T-helper 1 cell treated with Interleukin-12 subunit alpha and Interleukin-12 subunit beta and Interleukin-4 antibody, amounts not matched to agents 30 μg/mL and 1 μg/mL, for 36 hours (primary cell): ENCODE measurements around the gene IGSF3.

Source experiments
- H3K27ac Mint-ChIP-seq: one replicate; pipeline ENCODE4 v1.8.0; 2021; ENCODE audit warnings: mild to moderate bottlenecking, mixed read lengths
- H3K27me3 Mint-ChIP-seq: one replicate; pipeline ENCODE4 v1.8.0; 2021; ENCODE audit warnings: low read depth, mixed read lengths
- H3K36me3 Mint-ChIP-seq: one replicate; pipeline ENCODE4 v1.8.0; 2021; ENCODE audit warnings: low read depth, mixed read lengths
- H3K4me1 Mint-ChIP-seq: one replicate; pipeline ENCODE4 v1.8.0; 2021; ENCODE audit warnings: low read depth, mixed read lengths
- H3K4me3 Mint-ChIP-seq: one replicate; pipeline ENCODE4 v1.8.0; 2021; ENCODE audit warnings: mild to moderate bottlenecking, moderate library complexity, mixed read lengths
- H3K9me3 Mint-ChIP-seq: one replicate; pipeline ENCODE4 v1.8.0; 2021; ENCODE audit warnings: mixed read lengths

IGSF3 gene

DNA sequence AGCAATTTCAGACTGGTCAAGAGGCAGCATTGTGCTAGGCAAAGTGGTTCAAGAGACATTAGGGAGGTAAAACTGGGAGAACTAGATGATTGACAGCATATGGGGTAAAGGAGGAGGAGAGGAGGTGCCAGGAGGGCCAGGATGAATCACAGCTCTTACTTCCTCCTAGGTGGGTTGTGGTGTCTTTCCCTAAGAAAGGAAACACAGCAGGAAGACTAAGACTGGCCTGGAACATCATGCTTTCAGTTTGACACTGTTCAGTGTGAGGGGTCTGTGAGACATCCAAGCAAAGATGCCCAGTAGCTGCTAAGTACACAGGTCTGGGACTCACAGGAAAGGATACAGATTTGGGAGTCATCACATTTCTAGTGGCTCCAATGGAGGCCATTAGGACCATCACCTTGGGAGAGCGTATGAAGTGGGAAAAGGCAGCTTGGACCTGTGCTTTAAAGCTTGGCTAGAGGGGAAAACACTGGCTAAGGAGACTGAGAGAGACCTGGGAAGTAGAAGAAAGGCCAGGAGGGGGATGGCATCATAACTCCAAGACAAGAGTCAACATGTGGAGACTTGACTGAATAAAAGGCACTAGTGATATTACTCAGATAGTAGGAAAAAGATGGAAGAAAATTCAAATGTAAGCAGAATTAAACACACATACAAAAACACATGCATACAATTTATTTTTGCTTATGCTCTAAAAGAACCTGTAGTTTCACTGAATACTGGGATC, 114.0 kb downstream of the IGSF3 start:
- peaks cover 68% of the 10 kb centered on the region for H3K4me1 Mint-ChIP-seq
- H3K36me3 Mint-ChIP-seq, result peaks cover 32% of the 10 kb centered on the region
- no peaks in the 10 kb centered on the region for H3K9me3 Mint-ChIP-seq
- no peak overlapping the region for H3K4me3 Mint-ChIP-seq
- no peaks in the 10 kb centered on the region for H3K27me3 Mint-ChIP-seq
- no peak overlapping the region for H3K27ac Mint-ChIP-seq

DNA sequence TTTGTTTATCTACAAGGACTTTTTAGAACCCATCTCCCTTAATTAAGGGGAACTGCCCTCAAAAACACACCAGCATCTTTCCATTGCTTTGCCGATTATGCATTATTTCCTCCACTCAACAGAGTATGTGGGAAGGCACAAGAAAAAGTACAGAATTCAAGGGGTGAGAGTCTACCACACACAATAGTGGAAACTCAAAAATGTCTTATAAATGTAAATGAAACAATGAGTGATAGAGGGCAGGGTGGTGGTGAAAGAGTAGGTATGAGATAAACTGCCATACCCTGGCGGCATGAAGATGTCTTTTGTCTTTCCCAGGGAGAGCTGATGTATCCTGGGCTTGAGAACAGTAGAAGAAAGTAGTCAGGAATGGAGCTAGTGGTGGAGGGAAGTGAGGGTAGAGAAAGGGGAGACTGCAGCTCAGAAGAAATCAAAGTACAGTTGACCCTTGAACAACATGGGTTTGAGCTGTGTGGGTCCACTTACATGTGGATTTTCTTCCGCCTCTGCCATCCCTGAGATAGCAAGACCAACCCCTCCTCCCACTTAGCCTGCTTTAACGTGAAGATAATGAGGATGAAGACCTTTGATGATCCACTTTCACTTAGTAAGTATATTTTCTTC, 121.1 kb downstream of the IGSF3 start:
- H3K4me1 Mint-ChIP-seq, result peaks cover 71% of the 10 kb centered on the region
- no peaks in the 10 kb centered on the region for H3K27me3 Mint-ChIP-seq
- peak overlapping the region; percentile 45 for H3K27ac Mint-ChIP-seq
- peaks cover 3% of the 10 kb centered on the region for H3K9me3 Mint-ChIP-seq
- peaks cover 59% of the 10 kb centered on the region for H3K36me3 Mint-ChIP-seq
- peak overlapping the region; percentile 51 for H3K4me3 Mint-ChIP-seq

DNA sequence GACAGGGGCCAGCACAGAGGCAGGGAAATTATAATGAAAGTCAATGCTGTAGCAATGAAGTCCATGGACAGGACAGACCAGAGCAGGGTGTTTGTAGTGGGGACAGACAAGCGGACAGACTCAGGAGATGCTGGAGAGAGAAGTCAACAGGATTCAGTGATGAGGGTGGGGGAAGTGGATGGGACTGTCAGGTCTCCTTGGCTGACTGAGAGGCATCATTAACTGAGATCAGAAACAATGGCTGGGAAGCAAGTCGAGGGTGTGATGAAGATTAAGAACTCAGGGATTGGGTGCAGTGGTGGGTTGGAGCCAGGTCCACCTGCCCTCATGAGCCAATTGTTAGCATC, 122.2 kb downstream of the IGSF3 start:
- peaks cover 3% of the 10 kb centered on the region for H3K9me3 Mint-ChIP-seq
- peaks cover 66% of the 10 kb centered on the region for H3K4me1 Mint-ChIP-seq
- peak overlapping the region; percentile 43 for H3K4me3 Mint-ChIP-seq
- peak overlapping the region; percentile 95 for H3K27ac Mint-ChIP-seq
- peaks cover 57% of the 10 kb centered on the region for H3K36me3 Mint-ChIP-seq
- no peaks in the 10 kb centered on the region for H3K27me3 Mint-ChIP-seq

DNA sequence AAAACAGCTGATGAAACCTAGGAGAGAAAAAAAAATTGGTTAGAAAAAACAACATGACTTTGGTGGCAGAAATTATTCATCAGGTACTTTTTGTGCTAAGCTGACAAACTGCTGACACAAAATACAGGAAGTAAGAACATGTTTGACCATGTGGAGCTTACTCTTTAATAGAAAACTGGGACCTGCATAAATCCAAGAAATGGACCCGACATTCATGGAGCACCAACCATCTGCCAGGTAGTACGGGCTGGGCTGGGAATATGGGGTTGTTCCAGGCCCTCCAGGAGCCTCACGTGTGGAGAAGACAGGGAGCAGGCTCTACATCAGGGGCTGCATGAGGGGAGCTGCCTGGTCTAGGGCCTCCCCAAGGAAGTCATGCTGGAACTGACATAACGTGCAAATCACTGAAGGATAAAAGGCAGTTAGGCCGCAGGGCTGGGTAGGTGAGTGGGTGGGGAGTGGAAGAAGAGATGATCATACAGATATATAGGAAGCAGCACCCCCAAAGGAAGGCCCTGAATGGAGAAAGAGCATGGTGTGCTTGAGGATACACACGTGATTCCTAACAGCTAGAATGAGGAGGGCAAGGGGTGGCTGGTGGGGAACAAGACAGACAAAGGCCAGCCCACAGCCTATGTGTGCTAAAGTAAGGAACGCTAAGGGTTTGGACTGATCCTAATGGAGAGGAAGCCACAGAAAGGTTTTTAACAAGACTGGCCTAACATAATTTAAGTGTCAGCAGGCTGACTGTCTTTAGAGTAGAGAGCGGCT, 122.8 kb downstream of the IGSF3 start:
- peaks cover 60% of the 10 kb centered on the region for H3K36me3 Mint-ChIP-seq
- H3K27ac Mint-ChIP-seq, result peak overlapping the region; percentile 95
- peaks cover 3% of the 10 kb centered on the region for H3K9me3 Mint-ChIP-seq
- H3K4me1 Mint-ChIP-seq, result peaks cover 70% of the 10 kb centered on the region
- H3K4me3 Mint-ChIP-seq, result peak overlapping the region; percentile 43
- H3K27me3 Mint-ChIP-seq, result no peaks in the 10 kb centered on the region

DNA sequence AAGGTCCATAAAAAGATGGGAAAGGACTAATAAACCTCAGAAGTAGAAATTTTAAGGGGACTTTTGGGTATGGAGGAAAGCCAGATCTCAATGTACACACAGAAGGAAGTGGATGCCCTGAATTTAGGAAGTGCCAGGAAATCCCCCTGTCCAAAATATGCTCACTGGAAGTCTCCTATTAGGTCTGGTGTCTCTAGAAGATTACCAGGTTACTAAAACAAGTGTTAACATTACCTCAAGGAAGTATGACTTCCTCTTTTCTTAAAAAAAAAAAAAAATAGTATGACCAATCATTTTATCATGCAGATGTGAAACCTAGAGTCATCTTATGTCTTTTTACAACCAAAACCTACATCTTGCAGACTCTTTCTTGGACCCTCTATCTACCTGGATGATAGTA, 127.4 kb downstream of the IGSF3 start:
- Mint-ChIP-seq H3K4me3 (peak overlapping the region; percentile 43), H3K4me1 (peaks cover 59% of the 10 kb centered on the region), H3K9me3 (no peaks in the 10 kb centered on the region), H3K27me3 (no peaks in the 10 kb centered on the region), H3K36me3 (peaks cover 60% of the 10 kb centered on the region), H3K27ac (peak overlapping the region; percentile 81)

DNA sequence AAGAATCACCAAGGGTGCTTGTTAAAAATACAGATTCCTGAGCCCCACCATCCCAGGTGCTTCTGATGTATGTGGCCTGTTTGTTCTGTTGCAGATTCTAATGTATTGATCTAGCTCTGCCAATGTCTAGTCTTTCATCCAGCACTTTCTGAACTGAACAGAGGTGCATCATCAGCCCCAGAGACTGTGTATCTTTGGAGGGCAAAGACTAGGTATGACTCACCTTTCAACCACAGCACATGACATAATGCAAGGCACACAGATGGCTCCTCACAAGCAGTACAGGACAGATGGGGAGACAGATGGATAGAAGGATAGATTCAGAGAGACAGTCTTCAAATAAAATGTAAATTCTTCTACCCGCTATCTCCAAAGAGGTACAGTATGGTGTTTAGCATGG, 129.0 kb downstream of the IGSF3 start:
- Mint-ChIP-seq H3K27me3 (no peaks in the 10 kb centered on the region), H3K4me3 (peak overlapping the region; percentile 0), H3K27ac (peak overlapping the region; percentile 56), H3K36me3 (peaks cover 59% of the 10 kb centered on the region), H3K9me3 (no peaks in the 10 kb centered on the region), H3K4me1 (peaks cover 50% of the 10 kb centered on the region)

DNA sequence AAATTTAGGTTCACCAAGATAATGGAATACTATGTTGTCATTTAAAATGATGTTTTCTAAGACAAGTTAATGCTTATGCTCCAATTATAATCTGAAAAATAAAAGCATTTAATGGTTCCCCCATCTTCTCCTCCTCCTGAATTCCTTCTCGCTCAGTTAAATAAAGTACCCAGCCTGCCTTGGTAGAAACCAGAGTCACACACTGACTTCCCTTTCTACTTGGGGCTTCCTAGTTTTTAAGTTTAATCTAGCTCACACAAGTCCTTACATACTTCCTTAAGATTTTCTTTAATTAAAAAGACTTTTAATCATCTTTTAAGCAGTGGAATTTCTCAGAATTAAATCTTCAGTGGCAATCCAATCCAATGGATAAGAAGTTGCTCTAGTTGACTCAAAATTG, 129.6 kb downstream of the IGSF3 start:
- H3K27ac Mint-ChIP-seq, result peak overlapping the region; percentile 56
- H3K4me3 Mint-ChIP-seq, result no peak overlapping the region
- H3K36me3 Mint-ChIP-seq, result peaks cover 59% of the 10 kb centered on the region
- no peaks in the 10 kb centered on the region for H3K9me3 Mint-ChIP-seq
- H3K27me3 Mint-ChIP-seq, result no peaks in the 10 kb centered on the region
- H3K4me1 Mint-ChIP-seq, result peaks cover 47% of the 10 kb centered on the region

DNA sequence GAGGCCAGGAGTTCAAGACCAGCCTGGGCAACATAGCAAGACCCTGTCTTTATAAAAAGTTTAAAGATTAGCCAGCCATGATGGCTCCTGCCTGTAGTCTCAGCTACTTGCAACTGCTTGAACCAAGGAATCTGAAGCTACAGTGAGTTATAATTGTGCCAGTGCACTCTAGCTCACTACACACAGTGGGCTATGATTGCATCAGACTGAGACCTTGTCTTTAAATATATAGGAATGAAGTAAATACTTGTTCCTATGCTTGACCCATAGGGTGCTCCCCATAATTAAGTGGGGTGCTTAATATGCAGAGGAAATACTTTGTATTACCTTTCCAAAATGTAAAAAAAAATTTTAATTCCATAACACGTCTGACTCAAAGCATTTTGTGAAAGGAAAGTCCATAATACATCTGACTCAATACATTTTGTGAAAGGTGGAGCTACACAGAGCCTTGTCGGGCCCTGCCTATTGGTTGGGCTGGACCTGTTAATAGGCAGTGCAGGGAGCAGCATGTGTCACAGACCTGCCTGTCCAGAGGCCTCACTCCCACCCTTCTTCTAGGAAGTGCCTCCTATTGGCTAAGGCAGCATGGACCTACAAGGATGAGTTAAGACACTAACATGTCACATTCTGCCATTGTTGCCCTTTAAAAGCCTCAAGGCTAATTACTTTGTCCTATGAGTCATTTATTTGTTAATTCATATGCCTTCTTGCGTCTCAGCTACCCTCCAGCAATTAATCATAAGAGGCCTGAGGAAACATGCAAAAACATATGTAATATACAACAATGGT, 130.3 kb downstream of the IGSF3 start:
- Mint-ChIP-seq H3K4me3 (no peak overlapping the region), H3K27ac (no peak overlapping the region), H3K27me3 (no peaks in the 10 kb centered on the region), H3K9me3 (no peaks in the 10 kb centered on the region), H3K4me1 (peaks cover 43% of the 10 kb centered on the region), H3K36me3 (peaks cover 55% of the 10 kb centered on the region)

DNA sequence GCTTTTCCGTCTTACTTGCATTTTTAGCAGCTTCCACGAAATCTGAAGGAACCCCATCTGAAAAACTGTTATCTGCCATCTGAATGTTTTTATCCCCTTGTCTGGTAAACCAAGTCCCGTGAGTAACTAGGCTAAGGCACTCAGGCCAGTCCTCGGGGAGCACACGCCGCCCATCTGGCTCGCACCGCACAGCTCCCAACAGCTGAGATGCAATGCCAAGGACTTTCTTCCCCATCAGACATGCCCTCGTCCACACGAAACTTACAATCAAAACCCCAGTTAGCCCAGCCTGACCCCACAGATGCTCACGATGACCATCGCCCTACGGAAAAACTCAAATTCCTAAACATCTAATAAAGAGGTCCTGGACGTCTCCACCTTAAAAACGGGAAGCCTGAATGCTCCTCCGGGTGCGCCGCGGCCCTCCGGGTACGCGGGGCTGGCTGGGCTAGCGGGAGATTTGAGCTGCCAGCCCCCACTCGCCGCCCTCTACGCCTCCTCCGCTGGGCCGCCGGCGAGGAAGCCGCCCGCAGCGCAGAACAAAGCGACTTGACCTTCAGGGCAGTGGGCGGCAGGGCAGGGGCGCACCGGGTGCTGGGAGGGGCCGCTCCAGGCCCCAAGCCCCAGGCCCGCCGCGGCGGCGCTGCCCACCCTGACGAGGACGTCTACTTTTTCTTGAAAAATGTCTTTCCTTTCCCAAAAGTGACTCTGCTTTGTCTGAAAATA, 133.4 kb downstream of the IGSF3 start:
- Mint-ChIP-seq H3K36me3 (peaks cover 54% of the 10 kb centered on the region), H3K4me3 (no peak overlapping the region), H3K4me1 (peaks cover 24% of the 10 kb centered on the region), H3K27me3 (no peaks in the 10 kb centered on the region), H3K27ac (no peak overlapping the region), H3K9me3 (no peaks in the 10 kb centered on the region)

DNA sequence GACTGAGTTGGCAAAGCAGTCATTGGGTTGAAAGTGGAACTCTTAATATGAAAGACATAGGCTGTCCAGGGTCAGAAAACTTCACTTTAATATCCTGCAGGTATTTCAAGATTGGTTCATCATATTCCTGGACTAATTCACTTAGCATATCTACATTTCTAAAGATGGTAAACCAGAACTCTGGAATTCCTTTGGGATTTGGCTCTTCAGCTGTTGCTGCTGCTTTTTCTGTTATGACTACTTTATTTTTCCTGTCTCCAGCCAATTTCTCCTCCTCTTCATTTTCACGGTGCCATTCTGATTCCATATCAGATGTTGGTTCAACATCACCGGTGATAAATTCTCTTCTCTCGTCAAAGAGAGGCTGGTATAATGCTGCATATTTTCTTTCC, 134.1 kb downstream of the IGSF3 start:
- Mint-ChIP-seq H3K9me3 (no peaks in the 10 kb centered on the region), H3K4me1 (peaks cover 16% of the 10 kb centered on the region), H3K27me3 (no peaks in the 10 kb centered on the region), H3K36me3 (peaks cover 57% of the 10 kb centered on the region), H3K27ac (no peak overlapping the region), H3K4me3 (no peak overlapping the region)

DNA sequence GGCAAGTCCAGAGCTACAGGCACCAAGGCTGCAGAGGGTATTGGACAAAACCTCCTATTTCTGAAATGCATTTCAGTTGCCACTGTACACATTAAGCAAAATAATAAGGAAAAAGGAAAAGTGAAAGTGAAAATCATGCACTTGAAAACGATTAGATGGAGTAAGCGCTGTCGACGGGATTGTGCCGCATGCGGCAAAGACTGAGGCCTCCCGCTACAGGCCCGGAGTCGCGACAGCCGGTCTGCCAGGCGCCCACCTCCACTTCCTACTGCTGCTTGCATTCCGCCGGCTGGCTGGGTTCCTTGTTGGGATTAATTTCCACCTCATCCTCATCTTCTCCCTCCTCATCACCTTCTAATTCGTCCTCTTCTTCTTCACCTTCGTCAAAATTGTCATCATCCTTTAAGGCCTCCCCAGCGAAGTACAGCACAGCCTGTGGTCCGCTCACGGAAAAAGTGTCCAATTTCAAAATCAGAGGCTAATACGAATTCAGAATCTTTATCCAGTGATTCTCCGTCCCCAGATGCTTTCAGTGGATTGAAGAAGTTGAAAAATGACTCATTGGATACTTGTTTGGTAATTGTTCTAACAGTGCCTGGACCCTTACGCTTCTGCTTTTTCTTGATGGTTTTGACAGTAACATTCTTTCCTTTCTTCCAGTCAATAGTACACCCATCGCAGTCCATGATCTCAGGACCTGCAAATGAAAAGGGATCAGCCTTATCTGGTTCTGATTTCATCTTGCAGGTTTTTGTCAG, 134.7 kb downstream of the IGSF3 start:
- H3K4me3 Mint-ChIP-seq, result no peak overlapping the region
- H3K27me3 Mint-ChIP-seq, result no peaks in the 10 kb centered on the region
- peaks cover 12% of the 10 kb centered on the region for H3K4me1 Mint-ChIP-seq
- H3K36me3 Mint-ChIP-seq, result peaks cover 60% of the 10 kb centered on the region
- H3K27ac Mint-ChIP-seq, result no peak overlapping the region
- H3K9me3 Mint-ChIP-seq, result peaks cover 5% of the 10 kb centered on the region

DNA sequence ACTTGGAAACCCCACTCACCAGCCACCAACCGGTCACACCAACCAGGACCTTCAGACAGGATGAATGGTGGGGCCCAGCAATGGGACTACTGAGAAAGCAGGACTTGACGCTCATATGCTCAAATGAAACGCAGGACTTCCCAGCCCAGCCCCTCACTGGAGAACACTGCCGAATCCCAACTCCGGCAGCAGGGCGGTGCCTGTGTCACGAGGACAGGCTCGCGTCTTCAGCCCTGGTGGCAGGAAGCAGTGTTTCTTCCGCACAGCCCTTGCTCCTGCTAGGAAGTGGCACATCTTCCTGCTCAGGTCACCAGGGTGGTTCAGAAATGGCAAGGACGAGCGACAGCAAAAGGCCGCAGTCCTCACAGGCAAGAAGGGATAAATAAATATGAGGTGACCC, 135.6 kb downstream of the IGSF3 start:
- Mint-ChIP-seq H3K27ac (no peak overlapping the region), H3K36me3 (peaks cover 66% of the 10 kb centered on the region)

DNA sequence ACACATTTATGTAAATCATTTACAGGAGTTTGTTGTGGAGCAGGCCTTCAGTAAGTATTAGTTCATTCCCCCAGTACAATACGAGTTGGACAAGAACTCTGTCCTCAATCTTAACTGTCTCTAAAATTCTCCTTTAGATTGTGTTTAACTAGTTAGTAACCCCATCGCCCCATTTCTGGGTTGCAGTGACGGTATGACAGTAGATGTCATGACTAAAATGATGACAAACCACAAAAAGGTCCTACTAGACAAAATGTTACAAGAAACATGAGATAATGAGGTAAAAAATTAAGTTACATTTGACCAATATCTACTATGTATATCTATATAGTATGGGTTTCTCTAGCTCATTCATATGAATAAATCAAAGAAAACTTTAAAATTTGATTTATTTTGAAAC, 137.9 kb downstream of the IGSF3 start:
- Mint-ChIP-seq H3K36me3 (peaks cover 74% of the 10 kb centered on the region), H3K27me3 (no peaks in the 10 kb centered on the region), H3K27ac (no peak overlapping the region), H3K4me1 (peaks cover 8% of the 10 kb centered on the region), H3K9me3 (peaks cover 22% of the 10 kb centered on the region), H3K4me3 (no peak overlapping the region)

More for the DNA sequence above, 135.6 kb downstream of the IGSF3 start:
- Mint-ChIP-seq H3K27me3 (no peaks in the 10 kb centered on the region), H3K4me1 (peaks cover 12% of the 10 kb centered on the region), H3K9me3 (peaks cover 10% of the 10 kb centered on the region), H3K4me3 (no peak overlapping the region)
